HEK293 (cell line): ENCODE measurements around the gene RNF7.

Experiments used
- CTCF ChIA-PET: fragments of 350-600 bp; formaldehyde crosslinking; extraction: SDS; loops from one replicate; lab custom pipeline; 2021; ENCODE audit warnings: antibody characterized with exemption; lab: Yijun Ruan, JAX
- POLR2A ChIA-PET: fragments of 300-600 bp; formaldehyde crosslinking; extraction: SDS; loops from one replicate; lab custom pipeline; 2020; ENCODE audit warnings: antibody characterized with exemption, inconsistent platforms; lab: Yijun Ruan, JAX
- H3K27ac ChIP-seq: fragments of 200-500 bp; sonication (Bioruptor generic); 2 replicates; pipeline ENCODE4 v1.5.1; 2014; ENCODE audit warnings: low read depth, low read length, control low read depth, inconsistent platforms; ENCODE audit errors: extremely low read depth
- H3K36me3 ChIP-seq, 2 experiments: fragments of 200-500 bp in 1 of 2; sonication (Bioruptor generic) in 1 of 2; 1 replicate in 1 of 2; 2 replicates in 1 of 2; pipeline ENCODE4 v1.5.1; 2014 to 2017; ENCODE audit warnings: inconsistent platforms in 2 of 2, low read length in 2 of 2; ENCODE audit not compliant: control insufficient read depth in 2 of 2, insufficient read depth in 1 of 2
- H3K4me1 ChIP-seq: fragments of 200-500 bp; sonication (Bioruptor generic); 2 replicates; pipeline ENCODE4 v1.5.1; 2014; ENCODE audit warnings: mild to moderate bottlenecking, low read length, inconsistent platforms; ENCODE audit not compliant: control insufficient read depth, insufficient read depth
- H3K4me3 ChIP-seq: 2 replicates; pipeline ENCODE4 v1.5.1; 2011; ENCODE audit warnings: low read depth, mild to moderate bottlenecking, control low read depth, low read length, moderate library complexity
- H3K9me3 ChIP-seq: fragments of 200-500 bp; sonication (Bioruptor generic); 2 replicates; pipeline ENCODE4 v1.5.1; 2014; ENCODE audit warnings: low read depth, low read length, inconsistent platforms; ENCODE audit not compliant: control insufficient read depth, insufficient read depth
- KLF1 ChIP-seq: fragments of 450-650 bp; formaldehyde crosslinking; IDR thresholded peaks from 2 replicates; pipeline ENCODE4 v1.5.1; 2016; ENCODE audit warnings: missing biosample characterization, missing genetic modification characterization
- REPIN1 ChIP-seq: fragments of 450-650 bp; formaldehyde crosslinking; IDR thresholded peaks from 2 replicates; pipeline ENCODE4 v1.5.1; 2017; ENCODE audit warnings: missing biosample characterization, missing genetic modification characterization, low read depth
- YY1 ChIP-seq: fragments of 450-650 bp; formaldehyde crosslinking; IDR thresholded peaks from 2 replicates; pipeline ENCODE4 v1.5.1; 2018; ENCODE audit warnings: missing biosample characterization, missing genetic modification characterization
- ZNF112 ChIP-seq: fragments of 450-650 bp; formaldehyde crosslinking; IDR thresholded peaks from 2 replicates; pipeline ENCODE4 v1.5.0; 2017; ENCODE audit warnings: missing biosample characterization, missing genetic modification characterization
- ZNF23 ChIP-seq: fragments of 450-650 bp; formaldehyde crosslinking; IDR thresholded peaks from 2 replicates; pipeline ENCODE4 v1.5.1; 2016; ENCODE audit warnings: missing biosample characterization, missing genetic modification characterization, borderline replicate concordance
- ZNF239 ChIP-seq: fragments of 450-650 bp; formaldehyde crosslinking; IDR thresholded peaks from 2 replicates; pipeline ENCODE4 v1.5.1; 2016; ENCODE audit warnings: missing biosample characterization, missing genetic modification characterization
- ZNF274 ChIP-seq, 2 experiments: fragments of 200-500 bp in 1 of 2; fragments of 450-650 bp in 1 of 2; sonication (Bioruptor generic) in 1 of 2; formaldehyde crosslinking in 1 of 2; IDR thresholded peaks; 2 replicates each; pipeline versions ENCODE4 v1.5.1 to v1.6.1; 2014 to 2016; ENCODE audit warnings: borderline replicate concordance in 1 of 2, inconsistent platforms in 1 of 2, low read length in 1 of 2, missing biosample characterization in 1 of 2, missing genetic modification characterization in 1 of 2
- ZNF423 ChIP-seq: fragments of 450-650 bp; formaldehyde crosslinking; IDR thresholded peaks from 2 replicates; pipeline ENCODE4 v1.5.1; 2016; ENCODE audit warnings: missing biosample characterization, missing genetic modification characterization
- ZNF521 ChIP-seq: fragments of 450-650 bp; formaldehyde crosslinking; IDR thresholded peaks from 2 replicates; pipeline ENCODE4 v1.5.1; 2017; ENCODE audit warnings: missing biosample characterization, mild to moderate bottlenecking, missing genetic modification characterization
- ZNF571 ChIP-seq: fragments of 450-650 bp; formaldehyde crosslinking; IDR thresholded peaks from 2 replicates; pipeline ENCODE4 v1.5.0; 2017; ENCODE audit warnings: missing biosample characterization, missing genetic modification characterization
- ZNF777 ChIP-seq: fragments of 450-650 bp; formaldehyde crosslinking; IDR thresholded peaks from 2 replicates; pipeline ENCODE4 v1.5.1; 2017; ENCODE audit warnings: missing biosample characterization, missing genetic modification characterization, borderline replicate concordance
- TF ChIP-seq, protein P1 (sequence below): fragments of 450-650 bp; formaldehyde crosslinking; IDR thresholded peaks from 2 replicates; pipeline ENCODE4 v1.5.1; 2016; ENCODE audit warnings: missing biosample characterization, missing genetic modification characterization
- TF ChIP-seq, protein P2 (sequence below): fragments of 450-650 bp; formaldehyde crosslinking; IDR thresholded peaks from 2 replicates; pipeline ENCODE4 v1.5.1; 2017; ENCODE audit warnings: missing biosample characterization, missing genetic modification characterization

Gene RNF7

DNA sequence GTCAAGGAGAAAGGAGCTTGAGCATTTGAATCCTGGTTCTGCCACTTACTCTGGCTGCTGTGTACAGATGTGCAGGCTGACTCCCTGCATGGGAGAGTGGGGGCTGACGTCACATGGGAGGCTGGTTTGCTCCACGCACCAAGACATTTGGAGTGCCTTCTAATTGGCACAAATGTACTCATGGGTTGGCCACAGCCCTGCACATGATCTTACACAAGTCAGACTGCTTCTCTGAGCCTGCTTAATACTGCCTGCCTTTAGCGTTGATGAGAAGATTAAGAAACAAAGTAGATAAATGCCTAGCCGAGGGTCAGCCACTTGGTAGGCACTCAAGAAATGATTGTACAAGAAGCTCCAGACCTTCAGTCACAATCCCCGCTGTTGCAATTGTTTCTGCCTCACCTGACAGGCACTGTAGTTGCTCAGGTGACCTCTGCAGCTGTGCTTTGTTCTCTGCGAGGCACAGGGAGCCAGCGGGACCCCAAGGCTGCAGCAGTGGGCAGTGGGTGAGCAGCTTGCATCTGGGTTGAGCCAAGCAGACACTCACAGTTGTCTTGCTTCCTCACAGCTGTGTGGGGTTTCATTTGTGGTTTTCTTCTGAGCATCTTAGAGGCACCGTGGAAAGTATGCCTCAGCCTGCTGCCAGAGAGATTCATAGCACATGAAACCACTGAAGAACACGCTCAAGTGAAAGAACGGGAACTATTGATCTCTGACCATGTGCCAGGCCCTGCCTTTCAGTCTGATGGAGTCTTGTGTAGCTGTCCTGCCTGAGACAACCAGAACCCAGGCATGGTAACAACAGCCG, 58.2 kb downstream of the RNF7 start:
- no peaks in the 10 kb centered on the region for H3K4me1 ChIP-seq
- H3K27ac ChIP-seq, result no peak overlapping the region
- H3K9me3 ChIP-seq, result no peaks in the 10 kb centered on the region
- POLR2A ChIA-PET, result no interaction called here
- TF ChIP-seq ZNF23 (tag by site-specific recombination) (no peak), ZNF521 (tag by site-specific recombination) (no peak), ZNF571 (tag by site-specific recombination) (no peak), ZNF239 (tag by site-specific recombination) (no peak), ZNF423 (tag by site-specific recombination) (no peak), ZNF112 (no peak), REPIN1 (tag by site-specific recombination) (no peak), ZNF777 (tag by site-specific recombination) (no peak), ZNF274 (IDR thresholded peaks at IDR 0.05; ENCODE audit: low read length) (no peak), ZNF274 (tag by site-specific recombination; IDR thresholded peaks at IDR 0.05; ENCODE audit: borderline replicate concordance) (no peak), YY1 (tag by site-specific recombination) (no peak), KLF1 (tag by site-specific recombination) (no peak)
- TF ChIP-seq, protein P1, sequence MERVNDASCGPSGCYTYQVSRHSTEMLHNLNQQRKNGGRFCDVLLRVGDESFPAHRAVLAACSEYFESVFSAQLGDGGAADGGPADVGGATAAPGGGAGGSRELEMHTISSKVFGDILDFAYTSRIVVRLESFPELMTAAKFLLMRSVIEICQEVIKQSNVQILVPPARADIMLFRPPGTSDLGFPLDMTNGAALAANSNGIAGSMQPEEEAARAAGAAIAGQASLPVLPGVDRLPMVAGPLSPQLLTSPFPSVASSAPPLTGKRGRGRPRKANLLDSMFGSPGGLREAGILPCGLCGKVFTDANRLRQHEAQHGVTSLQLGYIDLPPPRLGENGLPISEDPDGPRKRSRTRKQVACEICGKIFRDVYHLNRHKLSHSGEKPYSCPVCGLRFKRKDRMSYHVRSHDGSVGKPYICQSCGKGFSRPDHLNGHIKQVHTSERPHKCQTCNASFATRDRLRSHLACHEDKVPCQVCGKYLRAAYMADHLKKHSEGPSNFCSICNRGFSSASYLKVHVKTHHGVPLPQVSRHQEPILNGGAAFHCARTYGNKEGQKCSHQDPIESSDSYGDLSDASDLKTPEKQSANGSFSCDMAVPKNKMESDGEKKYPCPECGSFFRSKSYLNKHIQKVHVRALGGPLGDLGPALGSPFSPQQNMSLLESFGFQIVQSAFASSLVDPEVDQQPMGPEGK, result no peak
- TF ChIP-seq, protein P2, sequence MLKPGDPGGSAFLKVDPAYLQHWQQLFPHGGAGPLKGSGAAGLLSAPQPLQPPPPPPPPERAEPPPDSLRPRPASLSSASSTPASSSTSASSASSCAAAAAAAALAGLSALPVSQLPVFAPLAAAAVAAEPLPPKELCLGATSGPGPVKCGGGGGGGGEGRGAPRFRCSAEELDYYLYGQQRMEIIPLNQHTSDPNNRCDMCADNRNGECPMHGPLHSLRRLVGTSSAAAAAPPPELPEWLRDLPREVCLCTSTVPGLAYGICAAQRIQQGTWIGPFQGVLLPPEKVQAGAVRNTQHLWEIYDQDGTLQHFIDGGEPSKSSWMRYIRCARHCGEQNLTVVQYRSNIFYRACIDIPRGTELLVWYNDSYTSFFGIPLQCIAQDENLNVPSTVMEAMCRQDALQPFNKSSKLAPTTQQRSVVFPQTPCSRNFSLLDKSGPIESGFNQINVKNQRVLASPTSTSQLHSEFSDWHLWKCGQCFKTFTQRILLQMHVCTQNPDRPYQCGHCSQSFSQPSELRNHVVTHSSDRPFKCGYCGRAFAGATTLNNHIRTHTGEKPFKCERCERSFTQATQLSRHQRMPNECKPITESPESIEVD (tag by site-specific recombination), result no peak
- TF ChIP-seq, all 188 proteins: peak for 0
- Histone ChIP-seq H3K4me3 (no peak overlapping the region), H3K36me3 (no peaks in the 10 kb centered on the region)
- CTCF ChIA-PET, result no interaction called here
